Liver (tissue), 9 donors: ENCODE results near the gene ATG10. TPM values are rescaled to one million over a fixed set of nuclear protein-coding genes. Genes with fewer than 3 reads are reported as not detected.

Experiments used
- DNase-seq: peaks from one replicate; pipeline ENCODE4 v3.0.0-alpha.2; 2017; ENCODE audit warnings: low spot score
- H3K27ac ChIP-seq, 2 donors: one replicate each; pipeline ENCODE4 v1.7.0; 2013; ENCODE audit warnings: inconsistent platforms in 2 of 2, low read length in 2 of 2, control low read depth in 1 of 2, low read depth in 1 of 2, mild to moderate bottlenecking in 1 of 2
- H3K27me3 ChIP-seq, 4 donors: one replicate each; pipeline versions ENCODE4 v1.6.1 to v1.7.0; 2013; ENCODE audit warnings: low read length in 3 of 4, inconsistent platforms in 1 of 4, mild to moderate bottlenecking in 1 of 4, moderate library complexity in 1 of 4; ENCODE audit not compliant: control insufficient read depth in 4 of 4, insufficient read depth in 4 of 4
- H3K36me3 ChIP-seq, 4 donors: one replicate each; pipeline versions ENCODE4 v1.6.1 to v1.7.0; 2013; ENCODE audit warnings: low read length in 3 of 4, mild to moderate bottlenecking in 3 of 4, low read depth in 1 of 4, moderate library complexity in 1 of 4; ENCODE audit not compliant: control insufficient read depth in 4 of 4, insufficient read depth in 3 of 4
- H3K4me1 ChIP-seq, 4 donors: one replicate each; pipeline versions ENCODE4 v1.6.1 to v1.7.0; 2013; ENCODE audit warnings: low read length in 3 of 4, mild to moderate bottlenecking in 3 of 4, moderate library complexity in 1 of 4; ENCODE audit not compliant: control insufficient read depth in 4 of 4, insufficient read depth in 4 of 4
- H3K4me3 ChIP-seq, 3 donors: one replicate each; pipeline versions ENCODE4 v1.6.1 to v1.7.0; 2013; ENCODE audit warnings: low read length in 3 of 3, control low read depth in 1 of 3, low read depth in 1 of 3, mild to moderate bottlenecking in 1 of 3
- H3K9ac ChIP-seq, 2 donors: one replicate each; pipeline ENCODE4 v1.7.0; 2013; ENCODE audit warnings: low read length in 2 of 2, mild to moderate bottlenecking in 2 of 2, moderate library complexity in 2 of 2, control low read depth in 1 of 2, low read depth in 1 of 2
- H3K9me3 ChIP-seq, 4 donors: one replicate each; pipeline versions ENCODE4 v1.6.1 to v1.7.0; 2013; ENCODE audit warnings: low read length in 3 of 4; ENCODE audit not compliant: control insufficient read depth in 4 of 4
- EGR1 ChIP-seq, 2 donors: IDR thresholded peaks; 2 replicates each; pipeline ENCODE4 v1.6.1; 2016 to 2018; ENCODE audit warnings: antibody characterized with exemption in 2 of 2, low read depth in 2 of 2
- FOXA1 ChIP-seq: IDR thresholded peaks from 2 replicates; pipeline ENCODE4 v1.6.1; 2016; ENCODE audit warnings: antibody characterized with exemption
- FOXA2 ChIP-seq: IDR thresholded peaks from 2 replicates; pipeline ENCODE4 v1.6.1; 2016; ENCODE audit warnings: antibody characterized with exemption
- GABPA ChIP-seq, 2 donors: IDR thresholded peaks in 1 of 2; conservative IDR thresholded peaks in 1 of 2; 2 replicates each; pipeline ENCODE4 v1.6.1; 2016; ENCODE audit warnings: antibody characterized with exemption in 2 of 2, mild to moderate bottlenecking in 1 of 2, moderate library complexity in 1 of 2
- HNF4A ChIP-seq, 2 donors: conservative IDR thresholded peaks; 2 replicates each; pipeline ENCODE4 v1.6.1; 2016; ENCODE audit warnings: antibody characterized with exemption in 2 of 2, mild to moderate bottlenecking in 2 of 2
- HNF4G ChIP-seq: IDR thresholded peaks from 2 replicates; pipeline ENCODE4 v1.6.1; 2016; ENCODE audit warnings: antibody characterized with exemption
- JUND ChIP-seq, 2 donors: IDR thresholded peaks; 2 replicates each; pipeline ENCODE4 v1.6.1; 2016; ENCODE audit warnings: antibody characterized with exemption in 2 of 2
- NR2F2 ChIP-seq: IDR thresholded peaks from 2 replicates; pipeline ENCODE4 v1.6.1; 2016; ENCODE audit warnings: antibody characterized with exemption
- RAD21 ChIP-seq, 2 donors: IDR thresholded peaks; 2 replicates each; pipeline ENCODE4 v1.6.1; 2016; ENCODE audit warnings: antibody characterized with exemption in 2 of 2, mild to moderate bottlenecking in 2 of 2
- RXRA ChIP-seq, 2 donors: IDR thresholded peaks; 2 replicates each; pipeline ENCODE4 v1.6.1; 2017 to 2018; ENCODE audit warnings: antibody characterized with exemption in 2 of 2, mild to moderate bottlenecking in 1 of 2
- SP1 ChIP-seq: IDR thresholded peaks from 2 replicates; pipeline ENCODE4 v1.6.1; 2018; ENCODE audit warnings: antibody characterized with exemption, mild to moderate bottlenecking
- WGBS: extraction: QIAGEN DNeasy Blood & Tissue Kit; methylation state at CpG from one replicate; pipeline ENCODE4 v1.1.7; 2013; 5-methylcytosine and 5-hydroxymethylcytosine counted together
- polyA plus RNA-seq, 2 donors: library from polyadenylated mRNA; stranded (reverse) in 1 of 2; unstranded in 1 of 2; fragments of 200-250 nt in 1 of 2; fragments of >200 nt in 1 of 2; fragmentation: Nextera tagmentation in 1 of 2; extraction: Ambion mirVana in 1 of 2; gene quantifications; one replicate each; pipeline versions ENCODE4 v1.2.1 to v1.2.3, GENCODE V29; 2013 to 2015
- total RNA-seq, 2 donors: library from RNA; depleted of rRNA; stranded (reverse); fragments of >200 nt; gene quantifications; one replicate each; pipeline ENCODE4 v1.2.3, GENCODE V29; 2014
- TF ChIP-seq, protein P1 (sequence below): IDR thresholded peaks from 2 replicates; pipeline ENCODE4 v1.6.1; 2016; ENCODE audit warnings: antibody characterized with exemption
- TF ChIP-seq, protein P2 (sequence below): IDR thresholded peaks from 2 replicates; pipeline ENCODE4 v1.6.1; 2016; ENCODE audit warnings: antibody characterized with exemption
- TF ChIP-seq, protein P3 (sequence below): IDR thresholded peaks from 2 replicates; pipeline ENCODE4 v1.6.1; 2016; ENCODE audit warnings: antibody characterized with exemption
- TF ChIP-seq, protein P4 (sequence below): IDR thresholded peaks from 2 replicates; pipeline ENCODE4 v1.6.1; 2016; ENCODE audit warnings: antibody characterized with exemption, mild to moderate bottlenecking
- donor health status: healthy.
- donor health status: healthy.
- donor health status: healthy.
- donor health status: healthy.
- donor health status: healthy.

ATG10 gene
- total and polyA plus RNA-seq, 4 donors: 3.1 to 7.8 (median 7.4) TPM

DNA sequence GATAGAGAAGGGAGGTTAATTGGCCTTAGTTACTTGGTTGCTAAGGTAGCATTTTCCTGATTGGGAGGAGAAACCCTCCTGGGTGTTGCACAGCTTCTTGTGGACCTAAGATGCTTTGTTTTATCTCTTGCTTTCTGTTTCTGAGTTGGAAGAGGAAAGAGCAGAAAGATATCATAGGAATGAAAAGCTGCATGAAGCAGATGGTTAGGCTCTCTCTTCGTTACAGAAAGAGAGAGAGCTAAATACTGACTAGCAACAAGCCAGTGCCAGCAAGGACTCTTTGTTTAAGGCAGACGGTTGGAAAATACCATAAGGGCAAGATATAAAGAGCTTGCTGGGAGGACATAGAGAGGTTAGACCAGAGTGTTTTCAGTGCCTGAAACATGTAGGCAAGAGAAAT is 103.1 kb downstream of the ATG10 start:
- H3K27me3 ChIP-seq: no peaks in the 10 kb centered on the region
- H3K4me1 ChIP-seq: peaks cover 0 to 2% (median 0%) of the 10 kb centered on the region in 4 donors
- H3K9ac ChIP-seq: no peak overlapping the region
- H3K27ac ChIP-seq: no peak overlapping the region
- TF ChIP-seq JUND (IDR thresholded peaks at IDR 0.05) (no peak), HNF4A (conservative IDR thresholded peaks at IDR 0.05) (no peak), RAD21 (IDR thresholded peaks at IDR 0.05) (no peak)
- TF ChIP-seq, protein P1, sequence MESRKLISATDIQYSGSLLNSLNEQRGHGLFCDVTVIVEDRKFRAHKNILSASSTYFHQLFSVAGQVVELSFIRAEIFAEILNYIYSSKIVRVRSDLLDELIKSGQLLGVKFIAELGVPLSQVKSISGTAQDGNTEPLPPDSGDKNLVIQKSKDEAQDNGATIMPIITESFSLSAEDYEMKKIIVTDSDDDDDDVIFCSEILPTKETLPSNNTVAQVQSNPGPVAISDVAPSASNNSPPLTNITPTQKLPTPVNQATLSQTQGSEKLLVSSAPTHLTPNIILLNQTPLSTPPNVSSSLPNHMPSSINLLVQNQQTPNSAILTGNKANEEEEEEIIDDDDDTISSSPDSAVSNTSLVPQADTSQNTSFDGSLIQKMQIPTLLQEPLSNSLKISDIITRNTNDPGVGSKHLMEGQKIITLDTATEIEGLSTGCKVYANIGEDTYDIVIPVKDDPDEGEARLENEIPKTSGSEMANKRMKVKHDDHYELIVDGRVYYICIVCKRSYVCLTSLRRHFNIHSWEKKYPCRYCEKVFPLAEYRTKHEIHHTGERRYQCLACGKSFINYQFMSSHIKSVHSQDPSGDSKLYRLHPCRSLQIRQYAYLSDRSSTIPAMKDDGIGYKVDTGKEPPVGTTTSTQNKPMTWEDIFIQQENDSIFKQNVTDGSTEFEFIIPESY: no peak
- no peaks in the 10 kb centered on the region for H3K9me3 ChIP-seq
- H3K4me3 ChIP-seq: no peak overlapping the region
- 82% methylated on average over 2 of the region's 2 CpGs for WGBS
- H3K36me3 ChIP-seq: no peaks in the 10 kb centered on the region
- no peak for DNase-seq

DNA sequence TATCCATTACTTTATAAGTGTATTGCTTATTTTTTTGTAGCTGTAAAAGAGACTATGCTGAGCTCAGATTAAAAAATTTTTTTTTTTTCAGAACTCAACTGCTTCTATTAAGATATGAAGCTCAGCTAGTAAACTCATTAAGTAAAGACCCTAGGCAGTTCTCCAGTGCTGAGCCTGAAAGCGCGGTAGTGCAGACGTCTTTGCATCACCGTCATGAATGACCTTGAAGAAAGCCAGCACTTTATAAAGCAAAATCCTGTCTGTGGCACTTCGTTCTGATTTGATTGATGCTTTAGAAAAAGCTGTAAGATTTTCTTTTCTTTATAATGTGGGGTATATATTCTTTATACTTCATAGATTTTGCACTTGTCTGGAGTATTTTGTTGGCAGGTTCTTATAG is 105.7 kb downstream of the ATG10 start:
- Histone ChIP-seq H3K27ac (no peak overlapping the region), H3K9ac (no peak overlapping the region), H3K4me3 (no peak overlapping the region), H3K4me1 (peaks cover 0 to 2% (median 0%) of the 10 kb centered on the region in 4 donors), H3K9me3 (no peaks in the 10 kb centered on the region), H3K27me3 (no peaks in the 10 kb centered on the region), H3K36me3 (no peaks in the 10 kb centered on the region)
- TF ChIP-seq SP1: no peak
- no peak for TF ChIP-seq HNF4G
- no peak for TF ChIP-seq FOXA1
- no peak for TF ChIP-seq NR2F2
- TF ChIP-seq RAD21 (IDR thresholded peaks at IDR 0.05): no peak
- TF ChIP-seq JUND (IDR thresholded peaks at IDR 0.05): no peak
- TF ChIP-seq, protein P1: no peak
- TF ChIP-seq, protein P2, sequence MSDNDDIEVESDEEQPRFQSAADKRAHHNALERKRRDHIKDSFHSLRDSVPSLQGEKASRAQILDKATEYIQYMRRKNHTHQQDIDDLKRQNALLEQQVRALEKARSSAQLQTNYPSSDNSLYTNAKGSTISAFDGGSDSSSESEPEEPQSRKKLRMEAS: no peak
- no peak for TF ChIP-seq FOXA2
- TF ChIP-seq, protein P3, sequence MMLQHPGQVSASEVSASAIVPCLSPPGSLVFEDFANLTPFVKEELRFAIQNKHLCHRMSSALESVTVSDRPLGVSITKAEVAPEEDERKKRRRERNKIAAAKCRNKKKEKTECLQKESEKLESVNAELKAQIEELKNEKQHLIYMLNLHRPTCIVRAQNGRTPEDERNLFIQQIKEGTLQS: no peak
- DNase-seq: no peak
- WGBS: 93% methylated on average over 5 of the region's 5 CpGs

DNA sequence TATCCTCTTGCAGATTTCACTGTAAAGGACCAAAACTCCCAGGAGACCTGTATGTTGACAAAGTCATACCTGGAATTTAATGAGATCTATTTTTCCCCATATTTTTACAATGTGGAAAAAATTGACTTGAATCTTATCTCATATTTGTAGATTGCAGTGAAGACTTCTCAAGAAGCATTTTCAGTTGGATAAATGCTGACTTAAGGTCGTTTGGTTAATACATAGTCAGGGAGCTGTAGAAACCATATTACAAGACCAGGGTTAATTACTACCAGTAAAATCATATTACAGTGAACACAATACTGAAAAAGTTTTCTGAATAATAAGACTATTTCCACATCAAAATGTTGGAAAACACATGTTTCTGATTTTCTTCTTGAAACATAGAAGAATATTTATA is 119.8 kb downstream of the ATG10 start:
- H3K36me3 ChIP-seq: no peaks in the 10 kb centered on the region
- TF ChIP-seq FOXA1 (no peak), EGR1 (IDR thresholded peaks at IDR 0.05; ENCODE audit: low read depth in 2 of 2) (no peak), JUND (IDR thresholded peaks at IDR 0.05) (no peak), FOXA2 (no peak), HNF4A (conservative IDR thresholded peaks at IDR 0.05) (no peak), GABPA (IDR thresholded peaks at IDR 0.05 in 1 of 2, conservative IDR thresholded peaks at IDR 0.05 in 1 of 2) (no peak), HNF4G (no peak), RXRA (IDR thresholded peaks at IDR 0.05) (no peak), RAD21 (IDR thresholded peaks at IDR 0.05) (no peak)
- TF ChIP-seq, protein P2: no peak
- TF ChIP-seq, protein P4, sequence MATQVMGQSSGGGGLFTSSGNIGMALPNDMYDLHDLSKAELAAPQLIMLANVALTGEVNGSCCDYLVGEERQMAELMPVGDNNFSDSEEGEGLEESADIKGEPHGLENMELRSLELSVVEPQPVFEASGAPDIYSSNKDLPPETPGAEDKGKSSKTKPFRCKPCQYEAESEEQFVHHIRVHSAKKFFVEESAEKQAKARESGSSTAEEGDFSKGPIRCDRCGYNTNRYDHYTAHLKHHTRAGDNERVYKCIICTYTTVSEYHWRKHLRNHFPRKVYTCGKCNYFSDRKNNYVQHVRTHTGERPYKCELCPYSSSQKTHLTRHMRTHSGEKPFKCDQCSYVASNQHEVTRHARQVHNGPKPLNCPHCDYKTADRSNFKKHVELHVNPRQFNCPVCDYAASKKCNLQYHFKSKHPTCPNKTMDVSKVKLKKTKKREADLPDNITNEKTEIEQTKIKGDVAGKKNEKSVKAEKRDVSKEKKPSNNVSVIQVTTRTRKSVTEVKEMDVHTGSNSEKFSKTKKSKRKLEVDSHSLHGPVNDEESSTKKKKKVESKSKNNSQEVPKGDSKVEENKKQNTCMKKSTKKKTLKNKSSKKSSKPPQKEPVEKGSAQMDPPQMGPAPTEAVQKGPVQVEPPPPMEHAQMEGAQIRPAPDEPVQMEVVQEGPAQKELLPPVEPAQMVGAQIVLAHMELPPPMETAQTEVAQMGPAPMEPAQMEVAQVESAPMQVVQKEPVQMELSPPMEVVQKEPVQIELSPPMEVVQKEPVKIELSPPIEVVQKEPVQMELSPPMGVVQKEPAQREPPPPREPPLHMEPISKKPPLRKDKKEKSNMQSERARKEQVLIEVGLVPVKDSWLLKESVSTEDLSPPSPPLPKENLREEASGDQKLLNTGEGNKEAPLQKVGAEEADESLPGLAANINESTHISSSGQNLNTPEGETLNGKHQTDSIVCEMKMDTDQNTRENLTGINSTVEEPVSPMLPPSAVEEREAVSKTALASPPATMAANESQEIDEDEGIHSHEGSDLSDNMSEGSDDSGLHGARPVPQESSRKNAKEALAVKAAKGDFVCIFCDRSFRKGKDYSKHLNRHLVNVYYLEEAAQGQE: no peak
- TF ChIP-seq, protein P1: no peak
- no peak overlapping the region for H3K4me3 ChIP-seq
- no peak overlapping the region for H3K27ac ChIP-seq
- H3K9ac ChIP-seq: no peak overlapping the region
- peaks cover 3 to 4% (median 3%) of the 10 kb centered on the region in 4 donors for H3K9me3 ChIP-seq
- no peaks in the 10 kb centered on the region for H3K4me1 ChIP-seq
- no peak for DNase-seq
- WGBS: 85% methylated on average over 1 of the region's 1 CpG
- H3K27me3 ChIP-seq: no peaks in the 10 kb centered on the region
